ENCODE measurements around the gene DDX1.

DNA sequence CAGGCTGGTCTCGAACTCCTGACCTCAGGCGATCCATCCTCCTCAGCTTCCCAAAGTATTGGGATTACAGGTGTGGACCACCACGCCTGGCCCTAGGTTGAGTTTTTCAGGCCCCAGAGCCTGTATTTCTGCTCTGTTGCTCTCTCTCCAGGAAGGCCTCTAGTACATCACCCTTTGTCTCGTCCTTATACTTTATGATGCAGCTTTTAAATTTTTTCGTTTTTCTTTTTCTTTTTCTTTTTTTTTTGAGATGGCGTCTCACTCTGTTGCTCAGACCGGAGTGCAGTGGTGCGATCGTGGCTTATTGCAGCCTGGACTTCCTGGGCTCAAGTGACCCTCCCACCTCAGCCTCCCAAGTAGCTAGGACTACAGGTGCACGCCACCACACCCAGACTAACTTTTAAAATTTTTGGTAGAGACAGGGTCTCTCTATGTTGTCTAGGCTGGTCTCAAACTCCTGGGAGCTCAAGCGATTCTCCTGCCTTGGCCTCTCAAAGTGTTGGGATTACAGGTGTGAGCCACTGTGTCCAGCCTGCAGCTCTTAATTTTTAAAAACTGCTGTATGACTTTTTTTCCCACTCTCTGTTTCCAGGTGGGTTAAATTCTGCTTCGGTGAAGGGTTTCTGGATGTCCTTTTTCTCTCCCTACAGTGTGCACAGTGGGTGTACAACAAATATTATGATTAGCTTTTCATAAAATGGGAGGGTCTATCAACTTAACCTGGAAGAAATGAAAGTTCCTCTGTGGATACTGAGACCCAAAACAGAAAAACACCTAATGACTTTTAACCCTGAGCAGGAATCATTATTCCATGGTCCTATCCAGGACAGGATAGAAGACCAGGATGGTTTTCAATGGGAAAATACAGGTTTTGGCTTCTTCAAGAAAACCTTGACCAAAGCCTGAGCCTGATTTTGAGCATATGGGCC, 47.9 kb downstream of the DDX1 start:
- TF ChIP-seq, protein P1, sequence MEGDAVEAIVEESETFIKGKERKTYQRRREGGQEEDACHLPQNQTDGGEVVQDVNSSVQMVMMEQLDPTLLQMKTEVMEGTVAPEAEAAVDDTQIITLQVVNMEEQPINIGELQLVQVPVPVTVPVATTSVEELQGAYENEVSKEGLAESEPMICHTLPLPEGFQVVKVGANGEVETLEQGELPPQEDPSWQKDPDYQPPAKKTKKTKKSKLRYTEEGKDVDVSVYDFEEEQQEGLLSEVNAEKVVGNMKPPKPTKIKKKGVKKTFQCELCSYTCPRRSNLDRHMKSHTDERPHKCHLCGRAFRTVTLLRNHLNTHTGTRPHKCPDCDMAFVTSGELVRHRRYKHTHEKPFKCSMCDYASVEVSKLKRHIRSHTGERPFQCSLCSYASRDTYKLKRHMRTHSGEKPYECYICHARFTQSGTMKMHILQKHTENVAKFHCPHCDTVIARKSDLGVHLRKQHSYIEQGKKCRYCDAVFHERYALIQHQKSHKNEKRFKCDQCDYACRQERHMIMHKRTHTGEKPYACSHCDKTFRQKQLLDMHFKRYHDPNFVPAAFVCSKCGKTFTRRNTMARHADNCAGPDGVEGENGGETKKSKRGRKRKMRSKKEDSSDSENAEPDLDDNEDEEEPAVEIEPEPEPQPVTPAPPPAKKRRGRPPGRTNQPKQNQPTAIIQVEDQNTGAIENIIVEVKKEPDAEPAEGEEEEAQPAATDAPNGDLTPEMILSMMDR (IDR thresholded peaks at IDR 0.05), result no peak
- TF ChIP-seq POLR2A (IDR thresholded peaks at IDR 0.05), result no peak

All from adrenal gland (tissue), 5 donors.